K562 (cell line): ENCODE data around the gene DPP9. TPM values are rescaled to one million over a fixed set of nuclear protein-coding genes. Genes with fewer than 3 reads are reported as not detected.
A peak's percentile ranks its signal among the peaks of the same experiment; 100 is the strongest.

ENCODE experiments used
- ETV1 ChIP-seq: fragments of 450-650 bp; conservative IDR thresholded peaks from 2 replicates; pipeline ENCODE4 v1.6.1; 2016; ENCODE audit warnings: missing genetic modification characterization, control low read depth, low read depth, missing compliant biosample characterization
- KDM5B ChIP-seq: fragments of 200-600 bp; sonication (generic); IDR thresholded peaks from 2 replicates; pipeline ENCODE4 v1.6.1; 2012; ENCODE audit warnings: low read depth, mild to moderate bottlenecking, moderate library complexity, low read length, control low read depth, inconsistent platforms; ENCODE audit not compliant: insufficient replicate concordance
- NFE2 ChIP-seq: IDR thresholded peaks from 2 replicates; pipeline ENCODE4 v1.6.1; 2014; ENCODE audit warnings: antibody characterized with exemption, low read depth
- RERE ChIP-seq: sonication (generic); formaldehyde crosslinking; IDR thresholded peaks from 2 replicates; pipeline ENCODE4 v1.8.0; 2023; ENCODE audit warnings: missing genetic modification reagents, mild to moderate bottlenecking, borderline replicate concordance
- SMAD4 ChIP-seq: fragments of 250-450 bp; sonication (Bioruptor Pico); conservative IDR thresholded peaks from 2 replicates; pipeline ENCODE4 v1.8.0; 2021; ENCODE audit warnings: inconsistent platforms, mild to moderate bottlenecking, moderate library complexity
- TCF15 ChIP-seq: fragments of 250-450 bp; sonication (Bioruptor Pico); IDR thresholded peaks from 2 replicates; pipeline ENCODE4 v1.8.0; 2022; ENCODE audit warnings: moderate library complexity, mild to moderate bottlenecking, inconsistent platforms
- VEZF1 ChIP-seq: fragments of 200-800 bp; sonication (Bioruptor generic); IDR thresholded peaks from 2 replicates; pipeline ENCODE4 v1.6.1; 2017; ENCODE audit warnings: missing genetic modification characterization, missing compliant biosample characterization
- ZBTB43 ChIP-seq: sonication (generic); formaldehyde crosslinking; IDR thresholded peaks from 2 replicates; pipeline ENCODE4 v1.8.0; 2023; ENCODE audit warnings: mild to moderate bottlenecking, missing genetic modification reagents
- ZBTB7A ChIP-seq: IDR thresholded peaks from 2 replicates; pipeline ENCODE4 v1.6.1; 2011; ENCODE audit warnings: low read depth, mild to moderate bottlenecking, low read length, moderate library complexity, borderline replicate concordance; ENCODE audit not compliant: control insufficient read depth
- ZHX1 ChIP-seq: fragments of 150-350 bp; conservative IDR thresholded peaks from 2 replicates; pipeline ENCODE4 v1.6.1; 2014; ENCODE audit warnings: low read length
- ZNF174 ChIP-seq: fragments of 250-450 bp; sonication (Bioruptor Pico); IDR thresholded peaks from 2 replicates; pipeline ENCODE4 v1.4.0; 2020; ENCODE audit warnings: mild to moderate bottlenecking
- ZNF57 ChIP-seq: fragments of 450-650 bp; formaldehyde crosslinking; IDR thresholded peaks from 2 replicates; pipeline ENCODE4 v1.4.0; 2020; ENCODE audit warnings: mild to moderate bottlenecking, moderate library complexity
- ZNF780A ChIP-seq: fragments of 250-450 bp; sonication (Bioruptor Pico); IDR thresholded peaks from 2 replicates; pipeline ENCODE4 v1.5.0; 2021; ENCODE audit warnings: mild to moderate bottlenecking
- polyA plus RNA-seq, 8 experiments: library from polyadenylated mRNA; depleted of rRNA in 4 of 8; stranded (reverse) in 5 of 8; unstranded in 3 of 8; fragments of >200 nt; fragmentation: Nextera tagmentation in 2 of 8; fragmentation: Illumina TruSeq in 1 of 8; extraction: Ambion mirVana in 2 of 8; extraction: Trizol in 1 of 8; gene quantifications; 2 replicates each; pipeline versions ENCODE4 v1.2.1 to v1.2.3, GENCODE V29; 2011 to 2014; ENCODE audit warnings: inconsistent platforms in 1 of 8, missing spikeins in 1 of 8
- total RNA-seq, 7 experiments: library from RNA; depleted of rRNA in 6 of 7; stranded (reverse); fragments of >200 nt in 6 of 7; fragmentation: Illumina TruSeq in 2 of 7; extraction: Trizol in 2 of 7; gene quantifications; 2 replicates each; pipeline versions ENCODE4 v1.2.1 to v1.2.3, GENCODE V29; 2011 to 2021; ENCODE audit warnings: low replicate concordance in 1 of 7

Gene DPP9
- total and polyA plus RNA-seq, 9 of the 15 experiments (the other 6 are each of a cell fraction or from before 2014, with no cell fraction given), result 0.90 to 66.7 (median 24.5) TPM

- TF ChIP-seq RERE (no peak), VEZF1 (CRISPR knock-in tag) (peak; percentile 94), ZNF780A (CRISPR knock-in tag) (no peak), ETV1 (peak; percentile 100), ZNF174 (CRISPR knock-in tag) (0 out of 2 replicates have a peak, but pooled peaks have one; percentile 74), TCF15 (CRISPR knock-in tag) (no peak), ZBTB43 (no peak), SMAD4 (CRISPR knock-in tag) (peak; percentile 82), KDM5B (peak; percentile 62), ZNF57 (no peak), ZBTB7A (peak; percentile 96), ZHX1 (peak; percentile 70; the same call in 1 of the 2 replicates), NFE2 (no peak)
These were observed at the start of gene DPP9 (continued) for GRCh38 chr19:4723595-4724514.
